MM.1S (cell line): ENCODE results near the gene CDYL2.

Experiments
- EZH2 ChIP-seq: fragments of 300-600 bp; sonication (generic); optimal IDR thresholded peaks from 2 replicates; pipeline ENCODE3; 2017; ENCODE audit warnings: low read depth, mild to moderate bottlenecking, antibody characterized with exemption, low read length, mixed read lengths
- TF ChIP-seq, protein P1 (sequence below): fragments of 300-600 bp; sonication (generic); IDR thresholded peaks from 2 replicates; pipeline ENCODE4 v1.5.1; 2016; ENCODE audit warnings: antibody characterized with exemption, low read length, mixed read lengths

DNA sequence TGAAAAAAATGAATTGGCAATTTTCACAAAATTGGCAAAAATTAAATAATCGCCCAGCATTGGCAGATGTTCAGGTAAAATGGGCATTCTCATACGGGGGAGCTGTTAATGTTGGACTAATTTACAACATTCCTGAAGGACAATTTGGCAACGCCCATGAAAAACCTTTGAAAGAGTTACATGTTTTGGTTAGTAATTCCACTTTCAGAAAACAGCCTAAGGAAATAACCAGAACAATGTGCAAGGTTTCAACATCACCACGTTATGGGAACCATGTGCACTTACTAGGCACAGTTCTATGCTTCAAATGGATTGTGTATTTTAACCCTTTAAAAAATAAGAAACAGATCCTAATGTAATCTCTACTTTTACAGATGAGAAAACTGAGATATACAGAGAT, 62.7 kb downstream of the CDYL2 start:
- TF ChIP-seq, protein P1, sequence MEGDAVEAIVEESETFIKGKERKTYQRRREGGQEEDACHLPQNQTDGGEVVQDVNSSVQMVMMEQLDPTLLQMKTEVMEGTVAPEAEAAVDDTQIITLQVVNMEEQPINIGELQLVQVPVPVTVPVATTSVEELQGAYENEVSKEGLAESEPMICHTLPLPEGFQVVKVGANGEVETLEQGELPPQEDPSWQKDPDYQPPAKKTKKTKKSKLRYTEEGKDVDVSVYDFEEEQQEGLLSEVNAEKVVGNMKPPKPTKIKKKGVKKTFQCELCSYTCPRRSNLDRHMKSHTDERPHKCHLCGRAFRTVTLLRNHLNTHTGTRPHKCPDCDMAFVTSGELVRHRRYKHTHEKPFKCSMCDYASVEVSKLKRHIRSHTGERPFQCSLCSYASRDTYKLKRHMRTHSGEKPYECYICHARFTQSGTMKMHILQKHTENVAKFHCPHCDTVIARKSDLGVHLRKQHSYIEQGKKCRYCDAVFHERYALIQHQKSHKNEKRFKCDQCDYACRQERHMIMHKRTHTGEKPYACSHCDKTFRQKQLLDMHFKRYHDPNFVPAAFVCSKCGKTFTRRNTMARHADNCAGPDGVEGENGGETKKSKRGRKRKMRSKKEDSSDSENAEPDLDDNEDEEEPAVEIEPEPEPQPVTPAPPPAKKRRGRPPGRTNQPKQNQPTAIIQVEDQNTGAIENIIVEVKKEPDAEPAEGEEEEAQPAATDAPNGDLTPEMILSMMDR: no peak
- TF ChIP-seq EZH2: no peak
